ENCODE measurements around the gene AQP10. TPM values are rescaled to one million over a fixed set of nuclear protein-coding genes. Genes with fewer than 3 reads are reported as not detected.
A peak's percentile ranks its signal among the peaks of the same experiment; 100 is the strongest.

AQP10 gene
- total and polyA plus RNA-seq, 11 donors, result 0.15 to 1.2 (median 0.55) TPM; not detected in 3

DNA sequence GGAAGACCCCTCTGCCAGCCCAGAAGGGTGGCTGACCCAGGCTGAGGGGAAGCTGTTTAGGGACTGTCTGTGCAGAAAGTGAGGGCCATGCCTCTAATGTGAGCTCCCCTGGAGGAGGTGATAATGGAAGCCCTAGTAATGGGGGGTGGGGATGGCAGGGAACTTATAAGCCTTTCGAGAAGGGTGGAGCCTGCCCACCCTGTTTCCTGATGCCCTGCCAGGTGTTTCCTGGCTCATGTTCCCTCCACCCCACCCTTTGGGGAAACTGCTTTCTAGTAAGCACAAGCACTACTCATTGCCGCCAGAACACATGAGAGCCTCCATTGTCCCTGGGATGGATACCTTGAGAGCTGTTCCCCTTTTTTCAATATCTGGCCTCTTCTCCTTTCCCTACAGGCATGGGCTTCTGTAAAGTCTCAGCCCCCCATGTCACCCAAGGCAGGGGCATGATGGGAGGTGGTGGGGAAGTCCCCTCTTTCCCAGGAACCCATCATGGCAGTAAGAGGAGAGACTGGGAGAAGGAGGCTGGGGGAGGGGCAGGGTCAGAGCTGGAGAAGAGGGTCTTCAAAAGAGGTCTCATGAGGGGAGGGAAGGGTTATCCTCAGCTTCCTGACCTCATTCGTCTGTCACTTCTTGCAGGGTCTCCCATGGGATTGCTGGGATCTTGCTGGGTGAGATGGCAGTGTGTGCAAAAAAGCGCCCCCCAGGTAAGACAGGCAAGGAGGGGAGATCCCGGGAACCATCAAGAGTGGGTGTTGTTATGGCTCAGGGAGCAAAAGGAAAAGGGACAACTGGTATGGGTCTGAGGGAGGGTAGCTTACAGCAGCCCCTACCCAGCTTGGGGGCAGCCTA, 6.8 kb downstream of the AQP10 start:
- Histone ChIP-seq H3K9me3 (no peaks in the 10 kb centered on the region), H3K27me3 (peaks cover 0 to 3% (median 0%) of the 10 kb centered on the region in 9 donors), H3K27ac (peak overlapping the region in 10 of 12 donors; percentile 40 to 94 (median 88)), H3K4me1 (peaks cover 0 to 59% (median 33%) of the 10 kb centered on the region in 12 donors), H3K4me3 (peak overlapping the region in 11 of 12 donors; percentile 14 to 72 (median 55)), H3K36me3 (peaks cover 0 to 30% (median 20%) of the 10 kb centered on the region in 9 donors)
- 37 to 43% (median 40%) methylated on average over 5 of the region's 5 CpGs for WGBS, 4 donors
- ATAC-seq, result no peak
- TF ChIP-seq CTCF (IDR thresholded peaks at IDR 0.05) (no peak), POLR2A (IDR thresholded peaks at IDR 0.05) (no peak)
- intact Hi-C loops (cut with DNase I), result loop anchor here in 5 of 10 donors (2.0 to 10.0 kb wide), 3 partner anchors 55 to 133 kb away; partner anchors contain the start of genes HAX1 (in 4 of the 5) and TPM3 (in 1 of the 5)
- no peak for DNase-seq

DNA sequence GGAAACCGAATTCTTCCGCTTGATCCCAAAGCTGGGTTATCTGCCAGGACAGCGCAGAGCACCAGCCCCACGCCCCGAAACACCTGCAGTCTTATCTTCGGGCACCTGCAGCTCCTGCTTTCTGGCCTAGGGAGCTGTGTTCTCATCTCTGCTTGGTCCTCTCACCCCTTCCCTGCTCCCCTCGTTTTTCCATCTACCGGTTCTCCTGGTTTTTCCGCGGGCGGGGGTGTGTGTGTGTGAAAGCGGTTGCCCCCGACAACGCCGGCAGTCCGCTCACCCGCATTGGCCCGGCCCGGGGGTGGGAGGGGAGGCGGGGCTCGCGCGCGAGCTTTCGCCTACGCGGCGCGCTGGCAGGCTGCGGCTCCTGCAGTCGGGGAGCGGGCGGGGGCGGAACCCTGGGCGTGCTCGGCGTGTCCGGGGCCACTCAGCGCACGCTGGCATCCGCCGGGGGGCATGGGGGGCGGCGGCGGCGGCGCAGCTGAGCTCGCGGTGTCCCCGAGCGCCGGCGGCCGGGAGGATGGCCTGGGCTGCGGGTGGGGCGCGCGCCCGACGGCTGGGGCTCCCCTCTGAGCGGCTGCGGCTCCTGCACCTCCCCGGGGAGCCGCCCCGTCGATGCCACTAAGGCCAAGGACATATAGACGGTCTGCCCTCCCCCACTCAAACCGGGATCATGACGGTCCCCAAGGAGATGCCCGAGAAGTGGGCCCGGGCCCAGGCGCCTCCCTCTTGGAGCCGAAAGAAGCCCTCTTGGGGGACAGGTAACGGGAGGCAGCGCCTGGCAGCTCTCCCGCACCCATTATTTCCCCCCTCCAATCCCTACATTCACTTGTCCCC, 7.6 kb downstream of the AQP10 start:
- 5 to 11% (median 8%) methylated on average over 52 to 76 of the region's 76 CpGs for WGBS, 4 donors
- Histone ChIP-seq H3K36me3 (peaks cover 0 to 36% (median 27%) of the 10 kb centered on the region in 9 donors), H3K9me3 (no peaks in the 10 kb centered on the region), H3K4me3 (peak overlapping the region in 11 of 12 donors; percentile 14 to 72 (median 55)), H3K27ac (peak overlapping the region in 9 of 12 donors; percentile 15 to 94 (median 71)), H3K4me1 (peaks cover 0 to 59% (median 33%) of the 10 kb centered on the region in 12 donors), H3K27me3 (peaks cover 0 to 3% (median 0%) of the 10 kb centered on the region in 9 donors)
- intact Hi-C loops (cut with DNase I), result loop anchor here in 3 of 10 donors (5.0 to 10.0 kb wide), 2 partner anchors 56 to 134 kb away; partner anchors contain the start of genes HAX1 (in 2 of the 3) and TPM3 (in 1 of the 3)
- peak in 1 of 12 donors; percentile 4 for TF ChIP-seq CTCF (IDR thresholded peaks at IDR 0.05)
- TF ChIP-seq POLR2A (IDR thresholded peaks at IDR 0.05), result no peak
- peak; percentile 86 to 93 (median 90) for DNase-seq
- ATAC-seq, result peak; percentile 19 to 81 (median 70)

GRCh38 chr1:154329152-154329521, 8.2 kb downstream of the AQP10 start:
- intact Hi-C loops (cut with DNase I), result loop anchor here in 3 of 10 donors (5.0 to 10.0 kb wide), 2 partner anchors 57 to 134 kb away; partner anchors contain the start of genes HAX1 (in 2 of the 3) and TPM3 (in 1 of the 3)
- DNase-seq, result no peak
- Histone ChIP-seq H3K27ac (peak overlapping the region in 8 of 12 donors; percentile 9 to 94 (median 54)), H3K4me1 (peaks cover 0 to 64% (median 32%) of the 10 kb centered on the region in 12 donors), H3K36me3 (peaks cover 0 to 42% (median 31%) of the 10 kb centered on the region in 9 donors), H3K27me3 (peaks cover 0 to 3% (median 0%) of the 10 kb centered on the region in 9 donors), H3K9me3 (no peaks in the 10 kb centered on the region), H3K4me3 (peak overlapping the region in 9 of 12 donors; percentile 42 to 72 (median 60))
- WGBS, 4 donors, result 70 to 79% (median 75%) methylated on average over 6 of the region's 6 CpGs
- TF ChIP-seq CTCF (IDR thresholded peaks at IDR 0.05) (peak in 2 of 12 donors; percentile 13 to 20), POLR2A (IDR thresholded peaks at IDR 0.05) (no peak)
- ATAC-seq, result no peak
